ENCODE data around the gene SUPT3H. TPM values are rescaled to one million over a fixed set of nuclear protein-coding genes. Genes with fewer than 3 reads are reported as not detected.

The SUPT3H gene
- total RNA-seq, 3 donors from 2014 or later (not counting 1 experiment from before 2014, with no cell fraction given), result 7.3 to 10.9 (median 9.9) TPM

GRCh38 chr6:45175272-45175671, 202.5 kb downstream of the SUPT3H start:
- no peaks in the 10 kb centered on the region for H3K4me1 Mint-ChIP-seq
- Histone ChIP-seq H3K4me1 (ENCODE audit: control insufficient read depth, insufficient read depth, low read length) (no peaks in the 10 kb centered on the region), H3K27ac (ENCODE audit: low read length) (no peak overlapping the region), H3K4me3 (ENCODE audit: low read length) (no peak overlapping the region), H3K9me3 (ENCODE audit: control insufficient read depth, insufficient read depth, low read length) (no peaks in the 10 kb centered on the region), H3K36me3 (ENCODE audit: control insufficient read depth, insufficient read depth, low read length) (no peaks in the 10 kb centered on the region), H3K27me3 (ENCODE audit: control insufficient read depth, insufficient read depth, low read length) (no peaks in the 10 kb centered on the region)
- H3K27me3 Mint-ChIP-seq (ENCODE audit: low read depth in 2 of 2), result no peaks in the 10 kb centered on the region
- no peak for ATAC-seq
- WGBS (ENCODE audit: insufficient coverage), result 81% methylated on average over 6 of the region's 7 CpGs
- no peak for TF ChIP-seq CTCF (IDR thresholded peaks at IDR 0.05)
- no peak overlapping the region for H3K4me3 Mint-ChIP-seq
- H3K27ac Mint-ChIP-seq, result no peak overlapping the region
- H3K36me3 Mint-ChIP-seq, result no peaks in the 10 kb centered on the region
- no peaks in the 10 kb centered on the region for H3K9me3 Mint-ChIP-seq
- DNase-seq, result no peak
- intact Hi-C loops (cut with micrococcal nuclease), result no loop called here

- Histone ChIP-seq H3K36me3 (ENCODE audit: control insufficient read depth, insufficient read depth, low read length) (no peaks in the 10 kb centered on the region), H3K9me3 (ENCODE audit: control insufficient read depth, insufficient read depth, low read length) (no peaks in the 10 kb centered on the region), H3K4me1 (ENCODE audit: control insufficient read depth, insufficient read depth, low read length) (no peaks in the 10 kb centered on the region), H3K4me3 (ENCODE audit: low read length) (no peak overlapping the region), H3K27me3 (ENCODE audit: control insufficient read depth, insufficient read depth, low read length) (no peaks in the 10 kb centered on the region), H3K27ac (ENCODE audit: low read length) (no peak overlapping the region)
- whole genome bisulfite sequencing (ENCODE audit: insufficient coverage), result 74% methylated on average over 2 of the region's 3 CpGs
- intact Hi-C loops (cut with micrococcal nuclease), result no loop called here
- peak in 1 of 3 donors; percentile 84 for ATAC-seq
- H3K4me1 Mint-ChIP-seq, result no peaks in the 10 kb centered on the region
- no peaks in the 10 kb centered on the region for H3K27me3 Mint-ChIP-seq (ENCODE audit: low read depth in 2 of 2)
- no peak for TF ChIP-seq CTCF (IDR thresholded peaks at IDR 0.05)
- no peak overlapping the region for H3K27ac Mint-ChIP-seq
- DNase-seq, result no peak
- H3K36me3 Mint-ChIP-seq, result no peaks in the 10 kb centered on the region
- no peaks in the 10 kb centered on the region for H3K9me3 Mint-ChIP-seq
- H3K4me3 Mint-ChIP-seq, result no peak overlapping the region
Observed at GRCh38 chr6:45174045-45174444, 203.7 kb downstream of the SUPT3H start.

- ATAC-seq, result no peak
- Mint-ChIP-seq H3K9me3 (no peaks in the 10 kb centered on the region), H3K36me3 (no peaks in the 10 kb centered on the region), H3K27ac (no peak overlapping the region), H3K4me3 (no peak overlapping the region), H3K27me3 (ENCODE audit: low read depth in 2 of 2) (no peaks in the 10 kb centered on the region), H3K4me1 (no peaks in the 10 kb centered on the region)
- H3K27me3 ChIP-seq (ENCODE audit: control insufficient read depth, insufficient read depth, low read length), result no peaks in the 10 kb centered on the region
- WGBS (ENCODE audit: insufficient coverage), result 50% methylated on average over 1 of the region's 1 CpG
- intact Hi-C loops (cut with micrococcal nuclease), result no loop called here
- no peak overlapping the region for H3K27ac ChIP-seq (ENCODE audit: low read length)
- no peaks in the 10 kb centered on the region for H3K4me1 ChIP-seq (ENCODE audit: control insufficient read depth, insufficient read depth, low read length)
- no peaks in the 10 kb centered on the region for H3K36me3 ChIP-seq (ENCODE audit: control insufficient read depth, insufficient read depth, low read length)
- H3K9me3 ChIP-seq (ENCODE audit: control insufficient read depth, insufficient read depth, low read length), result no peaks in the 10 kb centered on the region
- no peak for DNase-seq
- no peak overlapping the region for H3K4me3 ChIP-seq (ENCODE audit: low read length)
- no peak for TF ChIP-seq CTCF (IDR thresholded peaks at IDR 0.05)
Observed at GRCh38 chr6:45171380-45171779, 206.4 kb downstream of the SUPT3H start.

- ATAC-seq (no peak), DNase-seq (no peak)
- H3K4me1 Mint-ChIP-seq, result no peaks in the 10 kb centered on the region
- Histone ChIP-seq H3K27me3 (ENCODE audit: control insufficient read depth, insufficient read depth, low read length) (no peaks in the 10 kb centered on the region), H3K4me1 (ENCODE audit: control insufficient read depth, insufficient read depth, low read length) (no peaks in the 10 kb centered on the region), H3K4me3 (ENCODE audit: low read length) (no peak overlapping the region), H3K9me3 (ENCODE audit: control insufficient read depth, insufficient read depth, low read length) (no peaks in the 10 kb centered on the region), H3K27ac (ENCODE audit: low read length) (no peak overlapping the region), H3K36me3 (ENCODE audit: control insufficient read depth, insufficient read depth, low read length) (no peaks in the 10 kb centered on the region)
- H3K36me3 Mint-ChIP-seq, result no peaks in the 10 kb centered on the region
- intact Hi-C loops (cut with micrococcal nuclease), result no loop called here
- no peak for TF ChIP-seq CTCF (IDR thresholded peaks at IDR 0.05)
- no peaks in the 10 kb centered on the region for H3K9me3 Mint-ChIP-seq
- no peak overlapping the region for H3K4me3 Mint-ChIP-seq
- no peaks in the 10 kb centered on the region for H3K27me3 Mint-ChIP-seq (ENCODE audit: low read depth in 2 of 2)
- no peak overlapping the region for H3K27ac Mint-ChIP-seq
- no CpG with 5 or more reads among the region's 2 CpGs for WGBS (ENCODE audit: insufficient coverage)
Observed at GRCh38 chr6:45170309-45170708, 207.4 kb downstream of the SUPT3H start.
